Glutamatergic neuron (in vitro differentiated cells): ENCODE data around the gene TRPM3. TPM values are rescaled to one million over a fixed set of nuclear protein-coding genes. Genes with fewer than 3 reads are reported as not detected.

Source experiments
- DNase-seq: peaks from one replicate; pipeline ENCODE4 v3.0.0; 2022
- H3K27ac Mint-ChIP-seq: one replicate; pipeline ENCODE4 v1.8.0; 2020; ENCODE audit warnings: mild to moderate bottlenecking, mixed read lengths, inconsistent platforms; ENCODE audit not compliant: unreplicated experiment
- H3K27me3 Mint-ChIP-seq: one replicate; pipeline ENCODE4 v1.8.0; 2020; ENCODE audit warnings: mild to moderate bottlenecking, moderate library complexity, mixed read lengths, inconsistent platforms; ENCODE audit not compliant: unreplicated experiment
- H3K36me3 Mint-ChIP-seq: one replicate; pipeline ENCODE4 v1.8.0; 2020; ENCODE audit warnings: mild to moderate bottlenecking, mixed read lengths, inconsistent platforms; ENCODE audit not compliant: unreplicated experiment
- H3K4me1 Mint-ChIP-seq: one replicate; pipeline ENCODE4 v1.8.0; 2020; ENCODE audit warnings: mild to moderate bottlenecking, low read depth, mixed read lengths, inconsistent platforms; ENCODE audit not compliant: unreplicated experiment
- H3K4me3 Mint-ChIP-seq: one replicate; pipeline ENCODE4 v1.8.0; 2020; ENCODE audit warnings: mild to moderate bottlenecking, mixed read lengths, inconsistent platforms; ENCODE audit not compliant: unreplicated experiment
- H3K9me3 Mint-ChIP-seq: one replicate; pipeline ENCODE4 v1.8.0; 2020; ENCODE audit warnings: mild to moderate bottlenecking, moderate library complexity, mixed read lengths, inconsistent platforms; ENCODE audit not compliant: unreplicated experiment
- total RNA-seq: library from RNA; stranded (reverse); fragmentation: NEBNext Ultra II Directional; extraction: Animal tissue kit (Norgen Biotek cat#: 25700); gene quantifications from one replicate; pipeline ENCODE4 v1.2.1, GENCODE V29; 2021; ENCODE audit not compliant: unreplicated experiment
- TF ChIP-seq, protein P1 (sequence below): fragments of 200-600 bp; sonication (generic); IDR thresholded peaks from one replicate; pipeline ENCODE4 v1.5.0; 2021; ENCODE audit not compliant: partially characterized antibody, unreplicated experiment

The TRPM3 gene
- total RNA-seq, 1 donor from 2014 or later: 3.3 TPM

GRCh38 chr9:70577671-70578070, 543.8 kb downstream of the TRPM3 start:
- TF ChIP-seq, protein P1, sequence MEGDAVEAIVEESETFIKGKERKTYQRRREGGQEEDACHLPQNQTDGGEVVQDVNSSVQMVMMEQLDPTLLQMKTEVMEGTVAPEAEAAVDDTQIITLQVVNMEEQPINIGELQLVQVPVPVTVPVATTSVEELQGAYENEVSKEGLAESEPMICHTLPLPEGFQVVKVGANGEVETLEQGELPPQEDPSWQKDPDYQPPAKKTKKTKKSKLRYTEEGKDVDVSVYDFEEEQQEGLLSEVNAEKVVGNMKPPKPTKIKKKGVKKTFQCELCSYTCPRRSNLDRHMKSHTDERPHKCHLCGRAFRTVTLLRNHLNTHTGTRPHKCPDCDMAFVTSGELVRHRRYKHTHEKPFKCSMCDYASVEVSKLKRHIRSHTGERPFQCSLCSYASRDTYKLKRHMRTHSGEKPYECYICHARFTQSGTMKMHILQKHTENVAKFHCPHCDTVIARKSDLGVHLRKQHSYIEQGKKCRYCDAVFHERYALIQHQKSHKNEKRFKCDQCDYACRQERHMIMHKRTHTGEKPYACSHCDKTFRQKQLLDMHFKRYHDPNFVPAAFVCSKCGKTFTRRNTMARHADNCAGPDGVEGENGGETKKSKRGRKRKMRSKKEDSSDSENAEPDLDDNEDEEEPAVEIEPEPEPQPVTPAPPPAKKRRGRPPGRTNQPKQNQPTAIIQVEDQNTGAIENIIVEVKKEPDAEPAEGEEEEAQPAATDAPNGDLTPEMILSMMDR: no peak
- Mint-ChIP-seq H3K4me1 (no peaks in the 10 kb centered on the region), H3K36me3 (no peaks in the 10 kb centered on the region), H3K27ac (no peak overlapping the region), H3K4me3 (no peak overlapping the region), H3K27me3 (no peaks in the 10 kb centered on the region), H3K9me3 (peaks cover 3% of the 10 kb centered on the region)
- DNase-seq: no peak

GRCh38 chr9:70576116-70576515, 545.3 kb downstream of the TRPM3 start:
- TF ChIP-seq, protein P1: no peak
- Mint-ChIP-seq H3K9me3 (peaks cover 3% of the 10 kb centered on the region), H3K27ac (no peak overlapping the region), H3K4me1 (no peaks in the 10 kb centered on the region), H3K4me3 (no peak overlapping the region), H3K27me3 (no peaks in the 10 kb centered on the region), H3K36me3 (no peaks in the 10 kb centered on the region)
- DNase-seq: no peak

- no peaks in the 10 kb centered on the region for H3K4me1 Mint-ChIP-seq
- no peak overlapping the region for H3K27ac Mint-ChIP-seq
- H3K4me3 Mint-ChIP-seq: no peak overlapping the region
- H3K9me3 Mint-ChIP-seq: no peaks in the 10 kb centered on the region
- TF ChIP-seq, protein P1: no peak
- no peaks in the 10 kb centered on the region for H3K27me3 Mint-ChIP-seq
- DNase-seq: no peak
- no peaks in the 10 kb centered on the region for H3K36me3 Mint-ChIP-seq
These were observed 547.1 kb downstream of the TRPM3 start for GRCh38 chr9:70574151-70574837.

- H3K27me3 Mint-ChIP-seq: no peaks in the 10 kb centered on the region
- no peak overlapping the region for H3K27ac Mint-ChIP-seq
- no peak overlapping the region for H3K4me3 Mint-ChIP-seq
- no peaks in the 10 kb centered on the region for H3K9me3 Mint-ChIP-seq
- no peak for DNase-seq
- TF ChIP-seq, protein P1: no peak
- H3K36me3 Mint-ChIP-seq: no peaks in the 10 kb centered on the region
- H3K4me1 Mint-ChIP-seq: no peaks in the 10 kb centered on the region
These were observed 548.1 kb downstream of the TRPM3 start for GRCh38 chr9:70573308-70573707.

DNA sequence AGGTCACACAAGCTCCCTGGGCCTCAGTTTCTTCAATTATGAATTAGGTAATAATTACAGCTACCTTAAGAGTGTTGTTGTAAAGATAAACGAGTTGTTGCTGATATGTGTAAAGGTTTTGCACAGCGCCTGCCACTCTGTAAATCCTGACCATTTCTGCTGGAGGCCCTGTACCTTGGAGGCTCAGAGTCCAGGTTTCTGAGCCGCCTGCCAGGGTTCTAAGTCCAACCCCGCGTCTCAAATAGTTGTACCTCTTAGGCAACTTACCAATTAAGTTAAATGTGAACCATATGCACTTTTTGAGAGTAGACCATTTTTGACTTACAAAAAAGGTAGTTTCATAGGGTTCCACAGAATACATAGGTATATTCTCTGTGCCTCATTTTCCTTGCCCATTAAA, 550.2 kb downstream of the TRPM3 start:
- no peaks in the 10 kb centered on the region for H3K4me1 Mint-ChIP-seq
- no peak overlapping the region for H3K4me3 Mint-ChIP-seq
- DNase-seq: no peak
- no peaks in the 10 kb centered on the region for H3K27me3 Mint-ChIP-seq
- H3K9me3 Mint-ChIP-seq: no peaks in the 10 kb centered on the region
- TF ChIP-seq, protein P1: no peak
- H3K27ac Mint-ChIP-seq: no peak overlapping the region
- no peaks in the 10 kb centered on the region for H3K36me3 Mint-ChIP-seq
